Cardiac septum (tissue), 1 donor: ENCODE data around the gene UNC13B. TPM values are rescaled to one million over a fixed set of nuclear protein-coding genes. Genes with fewer than 3 reads are reported as not detected.
"Not testable (repeated sequence)": the region's sequence is repeated elsewhere in the genome, so short reads cannot be mapped to it uniquely, and the experiment has no call there.

ENCODE experiments used
- DNase-seq: peaks from one replicate; pipeline ENCODE4 v3.0.0-alpha.2; 2020; ENCODE audit warnings: low spot score
- intact Hi-C: fragments of 100-400 bp; cut with DNase I; formaldehyde crosslinking; loops from one replicate; pipeline ENCODE4 v1.14.0; 2022
- total RNA-seq: library from RNA; stranded (reverse); fragmentation: NEBNext Ultra II Directional; extraction: Animal tissue kit (Norgen Biotek cat#: 25700); gene quantifications from one replicate; pipeline ENCODE4 v1.2.1, GENCODE V29; 2021
- donor health status: DM: no; HTN: no; CAD: no.

The UNC13B gene
- total RNA-seq, 1 donor from 2014 or later, result 24.7 TPM

DNA sequence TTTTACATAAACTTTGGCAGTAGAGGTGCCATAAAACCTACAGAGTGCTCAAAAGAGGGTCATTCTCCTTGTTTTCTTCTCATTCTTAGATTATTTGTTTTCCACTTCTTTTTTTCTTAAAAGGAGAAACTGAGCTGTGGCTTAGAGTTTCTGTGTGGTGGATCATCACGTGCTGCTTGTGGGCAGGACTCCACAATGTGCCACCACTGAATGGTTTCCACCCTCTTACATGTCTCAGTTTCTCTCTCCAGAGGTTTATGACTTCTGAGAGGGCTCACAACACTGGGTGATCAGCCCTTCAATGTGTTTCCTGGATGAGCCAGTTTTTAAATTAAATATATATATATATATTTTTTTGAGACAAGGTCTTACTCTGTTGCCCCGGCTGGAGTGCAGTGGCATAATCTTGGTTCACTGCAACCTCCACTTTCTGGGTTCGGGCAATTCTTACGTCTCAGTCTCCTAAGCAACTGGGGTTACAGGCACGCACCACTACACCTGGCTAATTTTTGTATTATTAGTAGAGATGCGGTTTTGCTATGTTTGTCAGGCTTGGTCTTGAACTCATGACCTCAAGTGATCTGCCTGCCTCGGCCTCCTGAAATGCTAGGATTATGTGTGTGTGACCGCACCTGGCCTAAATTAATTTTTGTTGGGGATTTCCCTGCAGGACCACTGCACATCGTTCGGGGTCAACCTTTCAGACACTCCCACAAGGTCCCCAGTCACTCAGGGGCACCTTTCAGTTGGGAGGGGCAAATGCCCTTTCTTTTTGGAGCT, 3.1 kb upstream of the UNC13B start:
- intact Hi-C loops, result no loop called here
- DNase-seq, result no peak

DNA sequence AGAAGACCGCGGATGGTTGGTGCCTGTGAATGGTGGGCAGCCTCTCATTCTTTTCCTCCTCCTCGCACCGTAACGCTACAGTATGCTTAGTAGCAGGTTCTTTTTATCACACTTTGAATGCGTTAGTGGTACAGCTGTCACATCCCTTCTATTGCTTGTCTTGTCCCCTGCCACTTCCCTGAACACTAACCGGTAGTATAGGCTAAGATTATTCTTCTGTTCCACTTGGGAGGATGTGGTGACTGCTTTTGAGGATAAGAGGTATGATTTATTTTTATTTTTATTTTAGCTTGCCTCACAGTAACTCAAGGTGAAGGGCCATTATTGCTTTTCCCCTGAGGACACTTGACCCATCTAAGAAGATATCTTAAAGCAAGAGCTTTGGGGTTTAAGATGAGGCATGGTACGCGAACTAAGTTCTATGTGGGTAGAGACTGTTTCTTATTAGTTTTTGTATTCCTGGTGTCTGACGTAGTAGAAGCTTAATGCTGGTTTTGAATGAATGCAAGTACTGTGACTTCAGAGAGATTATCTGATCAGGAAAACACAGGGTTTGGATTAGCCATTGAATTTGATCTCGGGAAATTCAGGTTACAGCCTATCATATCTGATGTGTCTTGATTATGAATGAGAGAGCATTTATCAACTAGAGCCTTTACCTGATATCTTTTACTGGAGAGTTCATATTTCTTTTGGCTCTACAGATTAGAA, 951 bp downstream of the UNC13B start:
- intact Hi-C loops, result loop anchor here (1.0 to 5.0 kb wide), 2 partner anchors 47 to 95 kb away; partner anchors contain the start of gene ATOSB

DNA sequence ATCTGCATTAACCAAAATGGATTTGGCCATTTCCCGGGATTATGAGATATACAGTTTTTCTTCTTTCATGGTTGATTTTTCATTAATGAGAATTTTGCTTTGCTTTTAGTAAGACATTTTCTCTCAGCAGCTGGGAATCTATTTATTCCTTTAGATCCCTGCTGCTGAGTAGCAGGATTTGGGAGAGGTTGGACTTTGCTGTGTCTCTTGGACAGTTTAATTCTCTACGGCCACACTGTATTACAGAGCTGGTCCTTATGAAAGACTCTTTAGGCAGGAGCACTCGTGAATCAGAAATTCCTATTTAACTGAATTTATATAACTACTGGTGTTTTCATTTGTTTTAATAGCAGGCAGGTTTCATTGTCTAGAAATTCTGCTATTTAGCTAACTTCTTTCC, 1.6 kb downstream of the UNC13B start:
- intact Hi-C loops, result loop anchor here (5.0 kb wide), 1 partner anchor 94 kb away; no protein-coding TSS in a partner anchor

More for the DNA sequence above, 951 bp downstream of the UNC13B start:
- DNase-seq, result no peak

DNA sequence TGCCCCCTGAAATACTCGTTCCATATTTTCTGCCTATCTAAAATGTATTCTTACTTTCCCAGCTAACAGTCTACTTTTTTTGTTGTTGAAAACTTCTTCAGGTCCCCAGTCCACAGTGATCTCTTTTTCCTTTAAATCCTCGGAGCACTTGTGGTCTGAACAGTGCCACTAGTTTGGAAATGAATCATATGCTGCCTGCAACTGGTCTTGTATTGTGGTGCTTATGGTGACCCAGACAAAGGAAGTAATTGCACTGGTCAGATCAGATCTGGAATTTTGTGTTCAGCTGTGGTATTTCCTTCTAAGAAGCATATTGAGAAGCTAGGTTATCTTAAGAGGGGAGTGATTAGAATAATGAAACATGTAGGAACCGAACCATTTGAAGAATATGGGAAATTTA, 2.9 kb downstream of the UNC13B start:
- intact Hi-C loops, result loop anchor here (5.0 kb wide), 1 partner anchor 93 kb away; no protein-coding TSS in a partner anchor
- DNase-seq, result no peak

More for the DNA sequence above, 1.6 kb downstream of the UNC13B start:
- DNase-seq, result no peak

DNA sequence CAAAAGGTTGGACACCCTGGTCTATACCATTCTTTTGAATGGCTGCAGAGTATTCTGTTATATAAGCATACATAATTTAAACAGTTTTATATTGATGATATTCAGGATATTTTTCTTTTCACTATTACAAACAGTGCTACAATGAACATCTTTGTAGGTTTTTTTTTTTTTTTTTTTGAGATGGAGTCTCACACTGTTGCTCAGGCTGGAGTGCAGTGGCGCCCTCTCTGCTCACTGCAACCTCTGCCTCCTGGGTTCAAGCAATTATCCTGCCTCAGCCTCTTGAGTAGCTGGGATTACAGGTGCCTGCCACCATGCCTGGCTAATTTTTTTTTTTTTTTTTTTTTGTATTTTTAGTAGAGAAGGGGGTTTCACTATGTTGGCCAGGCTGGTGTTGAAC, 5.6 kb downstream of the UNC13B start:
- intact Hi-C loops, result not testable (repeated sequence)

DNA sequence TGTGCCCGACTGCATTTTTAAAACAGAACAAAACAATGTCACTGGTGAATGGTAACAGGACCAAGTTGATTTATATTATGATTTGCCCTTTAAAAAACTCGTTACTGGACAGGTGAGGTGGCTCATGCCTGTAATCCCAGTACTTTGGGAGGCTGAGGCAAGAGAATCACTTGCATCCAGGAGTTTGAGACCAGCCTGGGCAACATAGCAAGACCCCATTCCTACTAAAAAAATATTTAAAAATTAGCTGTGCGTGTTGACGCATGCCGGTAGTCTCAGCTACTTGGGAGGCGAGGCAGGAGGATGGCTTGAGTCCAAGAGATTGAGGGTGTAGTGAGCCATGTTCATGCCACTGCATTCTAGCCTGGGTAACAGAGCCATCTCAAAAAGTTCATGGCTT, 7.2 kb downstream of the UNC13B start:
- no peak for DNase-seq
- intact Hi-C loops, result no loop called here

More for the DNA sequence above, 5.6 kb downstream of the UNC13B start:
- DNase-seq, result not testable (repeated sequence)

DNA sequence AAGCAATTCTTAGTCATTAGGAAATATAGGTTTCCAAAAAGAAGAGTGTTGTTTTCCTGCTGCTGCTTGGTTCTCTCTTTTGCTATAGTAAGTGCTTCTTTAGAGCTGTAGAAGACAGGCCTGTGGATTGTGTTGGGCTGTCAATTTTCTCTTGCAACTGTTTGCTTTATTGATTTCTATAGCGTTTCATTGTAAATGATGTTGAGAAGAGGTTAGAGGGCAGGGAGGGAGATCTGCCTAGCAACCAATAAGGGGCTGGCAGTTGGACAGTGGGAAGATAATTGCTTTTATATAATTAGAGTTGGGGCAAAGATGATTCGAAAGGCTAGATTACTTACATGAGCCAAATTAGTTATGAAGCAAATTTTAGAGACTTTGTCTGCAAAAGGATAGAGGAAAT, 11.1 kb downstream of the UNC13B start:
- intact Hi-C loops, result no loop called here
- no peak for DNase-seq

DNA sequence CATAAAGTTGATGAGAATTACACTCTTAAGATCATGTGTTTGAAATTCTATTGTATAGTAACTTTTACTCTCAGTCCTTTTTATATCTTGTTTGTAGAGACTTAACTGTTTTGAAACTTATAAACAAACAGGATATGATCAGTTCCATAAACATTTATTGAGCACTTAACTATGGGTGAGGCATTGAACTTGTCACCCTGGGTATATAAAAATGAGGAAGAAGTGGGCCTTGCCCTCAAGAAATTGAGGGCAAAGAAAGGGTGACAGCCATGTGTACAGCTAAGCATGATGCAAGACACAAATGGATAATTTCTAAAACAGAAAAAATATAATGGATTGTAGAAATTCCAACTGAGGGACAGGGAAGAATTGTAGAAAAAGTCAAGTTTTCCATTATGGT, 15.7 kb downstream of the UNC13B start:
- intact Hi-C loops, result no loop called here
- no peak for DNase-seq

DNA sequence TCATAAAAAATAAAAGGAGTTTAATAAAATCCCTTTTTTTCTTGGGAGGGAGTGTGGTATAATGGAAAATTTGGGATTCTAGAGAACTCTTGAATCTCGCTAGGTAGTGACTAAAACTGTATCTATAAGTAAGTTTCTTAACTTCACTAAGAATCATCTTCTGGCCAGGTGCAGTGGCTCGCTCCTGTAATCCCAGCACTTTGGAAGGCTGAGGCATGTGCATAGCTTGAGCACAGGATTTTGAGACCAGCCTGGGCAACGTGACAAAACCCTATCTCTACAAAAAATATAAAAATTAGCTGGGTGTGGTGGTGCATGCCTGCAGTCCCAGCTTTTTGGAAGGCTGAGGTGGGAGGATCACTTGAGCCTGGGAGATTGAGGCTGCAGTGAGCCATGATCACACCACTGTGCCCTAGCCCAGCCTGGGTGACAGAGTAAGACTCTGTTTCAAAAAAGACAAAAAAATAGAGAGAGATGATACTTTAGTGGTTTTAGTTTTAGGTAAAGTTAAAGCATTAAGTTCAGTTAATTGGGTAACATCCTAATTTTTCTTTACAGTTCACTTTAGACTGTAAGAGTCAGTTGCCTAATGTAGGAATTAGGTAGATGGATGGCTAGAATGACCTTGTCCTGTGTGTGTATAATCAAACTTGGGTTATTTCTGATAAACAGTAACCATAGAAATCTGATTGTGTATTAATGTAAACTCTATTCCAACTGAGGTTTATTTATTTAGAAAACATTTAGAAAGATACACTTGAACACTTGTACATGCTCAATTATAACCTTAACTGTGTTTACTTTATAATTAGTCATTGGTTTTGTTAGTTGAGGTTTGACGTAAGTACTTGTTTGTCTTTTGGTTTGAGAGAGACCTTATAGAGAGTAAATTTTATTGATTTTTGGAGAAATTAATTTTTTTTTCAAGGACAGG, 17.8 kb downstream of the UNC13B start:
- DNase-seq, result no peak
- intact Hi-C loops, result no loop called here

DNA sequence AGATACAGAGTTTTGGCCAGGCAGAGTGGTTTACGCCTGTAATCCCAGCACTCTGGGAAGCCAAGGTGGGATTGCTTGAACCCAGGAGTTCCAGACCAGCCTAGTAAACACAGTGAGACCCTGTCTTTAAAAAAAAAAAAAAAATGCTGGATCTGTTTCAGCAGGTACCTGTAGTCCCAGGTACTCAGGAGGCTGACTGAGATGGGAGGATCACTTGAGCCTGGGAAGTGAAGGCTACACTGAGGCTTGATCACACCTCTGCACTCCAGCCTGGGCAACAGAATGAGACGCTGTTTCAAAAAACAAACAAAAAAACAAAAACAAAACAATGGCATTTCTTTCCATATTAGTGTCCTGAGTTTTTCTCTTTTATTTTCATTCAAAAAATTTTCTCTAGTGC, 19.0 kb downstream of the UNC13B start:
- intact Hi-C loops, result no loop called here
- no peak for DNase-seq

DNA sequence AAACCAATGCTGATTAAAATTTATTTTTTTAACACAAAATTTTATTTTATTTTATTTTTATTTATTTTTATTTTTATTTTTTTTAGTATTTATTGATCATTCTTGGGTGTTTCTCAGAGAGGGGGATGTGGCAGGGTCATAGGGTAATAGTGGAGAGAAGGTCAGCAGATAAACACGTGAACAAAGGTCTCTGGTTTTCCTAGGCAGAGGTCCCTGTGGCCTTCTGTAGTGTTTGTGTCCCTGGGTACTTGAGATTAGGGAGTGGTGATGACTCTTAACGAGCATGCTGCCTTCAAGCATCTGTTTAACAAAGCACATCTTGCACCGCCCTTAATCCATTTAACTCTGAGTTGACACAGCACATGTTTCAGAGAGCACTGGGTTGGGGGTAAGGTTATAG, 20.6 kb downstream of the UNC13B start:
- intact Hi-C loops, DNase-seq: not testable (repeated sequence)

DNA sequence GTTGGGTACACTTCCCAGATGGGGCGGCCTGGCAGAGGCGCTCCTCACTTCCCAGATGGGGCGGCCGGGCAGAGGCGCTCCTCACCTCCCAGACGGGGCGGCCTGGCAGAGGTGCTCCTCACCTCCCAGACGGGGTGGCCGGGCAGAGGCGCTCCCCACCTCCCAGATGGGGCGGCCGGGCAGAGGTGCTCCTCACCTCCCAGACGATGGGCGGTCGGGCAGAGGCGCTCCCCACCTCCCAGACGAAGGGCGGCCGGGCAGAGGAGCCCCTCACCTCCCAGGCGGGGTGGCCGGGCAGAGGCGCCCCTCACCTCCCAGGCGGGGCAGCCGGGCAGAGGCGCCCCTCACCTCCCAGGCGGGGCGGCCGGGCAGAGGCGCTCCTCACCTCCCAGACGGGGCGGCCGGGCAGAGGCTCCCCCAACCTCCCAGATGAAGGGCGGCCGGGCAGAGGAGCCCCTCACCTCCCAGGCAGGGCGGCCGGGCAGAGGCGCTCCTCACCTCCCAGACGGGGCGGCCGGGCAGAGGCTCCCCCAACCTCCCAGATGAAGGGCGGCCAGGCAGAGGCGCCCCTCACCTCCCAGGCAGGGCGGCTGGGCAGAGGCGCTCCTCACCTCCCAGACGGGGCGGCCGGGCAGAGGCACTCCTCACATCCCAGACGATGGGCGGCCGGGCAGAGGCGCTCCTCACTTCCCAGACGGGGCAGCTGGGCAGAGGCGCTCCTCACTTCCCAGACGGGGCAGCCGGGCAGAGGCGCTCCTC, 21.4 kb downstream of the UNC13B start:
- DNase-seq, intact Hi-C loops: not testable (repeated sequence)

DNA sequence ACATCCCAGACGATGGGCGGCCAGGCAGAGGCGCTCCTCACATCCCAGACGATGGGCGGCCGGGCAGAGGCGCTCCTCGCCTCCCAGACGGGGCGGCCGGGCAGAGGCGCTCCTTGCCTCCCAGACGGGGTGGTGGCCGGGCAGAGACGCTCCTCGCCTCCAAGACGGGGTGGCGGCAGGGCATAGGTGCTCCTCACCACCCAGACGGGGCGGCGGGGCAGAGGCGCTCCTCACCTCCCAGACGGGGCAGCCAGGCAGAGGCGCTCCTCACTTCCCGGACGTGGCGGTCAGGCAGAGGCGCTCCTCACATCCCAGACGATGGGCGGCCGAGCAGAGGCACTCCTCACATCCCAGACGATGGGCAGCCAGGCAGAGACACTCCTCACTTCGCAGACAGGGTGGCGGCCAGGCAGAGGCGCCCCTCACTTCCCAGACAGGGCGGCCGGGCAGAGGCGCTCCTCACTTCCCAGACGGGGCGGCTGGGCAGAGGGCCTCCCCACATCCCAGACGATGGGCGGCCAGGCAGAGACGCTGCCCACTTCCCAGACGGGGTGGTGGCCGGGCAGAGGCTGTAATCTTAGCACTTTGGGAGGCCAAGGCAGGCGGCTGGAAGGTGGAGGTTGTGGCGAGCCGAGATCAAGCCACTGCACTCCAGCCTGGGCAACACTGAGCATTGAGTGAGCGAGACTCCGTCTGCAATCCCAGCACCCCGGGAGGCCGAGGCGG, 22.1 kb downstream of the UNC13B start:
- DNase-seq, intact Hi-C loops: not testable (repeated sequence)

DNA sequence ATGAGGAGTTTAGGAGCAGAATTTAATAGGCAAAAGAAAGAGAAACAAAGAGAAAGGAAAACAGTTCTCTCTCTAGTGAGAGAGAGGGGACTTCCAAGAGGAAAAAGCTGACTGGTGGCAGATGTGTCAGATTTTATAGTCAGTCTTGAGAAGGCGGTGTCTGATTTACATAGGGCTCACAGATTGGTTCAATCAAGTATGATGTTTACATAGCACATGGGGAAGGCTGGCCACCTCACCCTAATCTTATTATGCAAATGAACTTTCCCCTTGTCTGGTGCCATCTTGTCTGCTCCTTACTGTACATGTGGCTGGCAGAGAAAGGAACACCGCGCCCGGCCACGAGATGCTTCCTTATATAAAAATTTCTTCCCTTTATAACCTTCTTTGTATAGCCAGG, 24.7 kb downstream of the UNC13B start:
- intact Hi-C loops, result no loop called here
- DNase-seq, result no peak

DNA sequence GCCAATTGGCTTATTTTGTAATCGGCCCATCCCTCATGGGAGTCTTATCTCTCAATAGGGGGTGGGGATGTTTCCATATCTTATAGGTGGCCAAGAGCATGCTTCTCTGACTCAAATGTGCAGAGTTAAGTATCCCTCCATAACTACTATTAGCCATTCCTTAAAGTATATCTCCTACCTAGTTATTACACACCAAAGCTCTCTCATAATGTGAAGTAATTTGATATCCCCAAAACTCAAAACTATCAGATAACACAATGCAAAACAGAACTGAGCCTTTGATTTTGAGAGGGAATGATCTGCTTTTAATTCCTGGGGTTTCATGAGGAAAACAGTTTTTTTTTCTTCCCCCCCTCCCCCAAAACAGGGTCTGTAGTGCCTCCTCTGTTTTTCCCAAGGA, 28.4 kb downstream of the UNC13B start:
- intact Hi-C loops, result no loop called here
- DNase-seq, result no peak

DNA sequence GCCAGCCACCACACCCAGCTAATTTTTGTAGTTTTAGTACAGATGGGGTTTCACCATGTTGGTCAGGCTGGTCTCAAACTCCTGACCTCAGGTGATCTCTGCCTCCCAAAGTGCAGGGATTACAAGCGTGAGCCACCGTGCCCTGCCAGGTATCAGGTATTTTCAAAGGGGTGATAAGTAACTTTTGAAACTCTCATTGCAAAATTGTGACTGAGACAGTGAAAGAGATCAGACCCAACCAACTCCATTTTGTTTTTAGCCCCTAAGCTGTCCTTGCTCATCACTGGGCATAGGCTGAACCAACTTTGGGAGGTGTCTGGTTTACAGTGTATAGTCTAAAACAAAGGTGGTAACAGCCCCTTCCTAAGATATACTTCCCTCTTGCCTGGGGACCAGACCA, 29.3 kb downstream of the UNC13B start:
- no peak for DNase-seq
- intact Hi-C loops, result no loop called here

DNA sequence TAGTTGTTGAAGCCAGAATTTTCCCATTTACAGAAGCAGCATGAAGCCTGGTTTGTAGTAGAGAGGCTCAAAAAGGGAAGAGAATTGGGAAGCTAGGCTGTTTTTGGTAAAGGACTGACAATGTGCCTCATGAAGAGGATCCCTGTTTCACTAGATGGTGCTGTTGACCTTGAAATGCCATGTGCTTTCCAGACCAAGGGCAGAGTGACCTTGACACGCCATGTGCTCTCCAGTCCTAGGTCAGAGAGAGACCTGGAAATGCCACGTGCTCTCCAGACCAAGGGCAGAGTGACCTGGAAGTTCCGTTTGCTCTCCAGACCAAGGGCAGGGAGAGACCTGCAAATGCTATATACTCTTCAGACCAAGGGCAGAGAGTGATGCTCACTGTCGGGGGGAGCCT, 32.0 kb downstream of the UNC13B start:
- intact Hi-C loops, result no loop called here
- DNase-seq, result no peak

DNA sequence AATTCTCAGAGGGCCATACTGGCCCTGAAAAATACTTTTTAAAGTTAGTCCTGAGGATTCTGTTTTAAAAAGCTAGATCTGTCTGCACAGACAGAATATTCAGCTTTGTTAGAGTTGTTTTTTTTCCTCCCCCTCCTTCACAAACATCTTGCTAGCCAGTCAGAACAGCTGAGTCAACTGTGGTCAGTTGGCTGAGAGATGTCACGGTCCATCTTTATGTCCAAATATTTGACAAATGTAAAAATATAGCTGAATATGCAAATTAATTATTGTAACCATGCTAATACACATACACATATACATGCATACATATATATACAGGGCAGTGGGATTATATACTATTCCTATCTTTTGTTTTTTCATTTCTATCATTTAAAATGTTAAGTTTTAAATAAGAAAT, 33.9 kb downstream of the UNC13B start:
- no peak for DNase-seq
- intact Hi-C loops, result no loop called here
